AG20443 (cell line): ENCODE results near the gene RPTN.

Experiments used
- DNase-seq: peaks from one replicate; pipeline ENCODE4 v3.0.0; 2012; ENCODE audit warnings: low spot score, mixed read lengths

Gene RPTN

GRCh38 chr1:152159144-152159543 is at the start of gene RPTN:
TSS of gene RPTN (minus strand) at chr1:152159228. CDS start at chr1:152157889, 1,339 bp downstream.
- no peak for DNase-seq

GRCh38 chr1:152198982-152199381 is 40.0 kb upstream of the RPTN start:
- no peak for DNase-seq

- no peak for DNase-seq
These were observed 38.4 kb upstream of the RPTN start for GRCh38 chr1:152197361-152197941.

GRCh38 chr1:152191711-152192110 is 32.7 kb upstream of the RPTN start:
- no peak for DNase-seq

GRCh38 chr1:152191260-152191659 is 32.2 kb upstream of the RPTN start:
- DNase-seq: no peak

- DNase-seq: no peak
These were observed 31.6 kb upstream of the RPTN start for GRCh38 chr1:152190589-152190988.

GRCh38 chr1:152189657-152190442 is 30.8 kb upstream of the RPTN start:
- peak; percentile 65 for DNase-seq

- peak; percentile 70 for DNase-seq
These were observed 29.9 kb upstream of the RPTN start for GRCh38 chr1:152188673-152189591.

- DNase-seq: no peak
These were observed 27.7 kb upstream of the RPTN start for GRCh38 chr1:152186556-152187285.

- DNase-seq: peak; percentile 66
These were observed 26.7 kb upstream of the RPTN start for GRCh38 chr1:152185544-152186391.

- peak; percentile 53 for DNase-seq
These were observed 23.9 kb upstream of the RPTN start for GRCh38 chr1:152182944-152183361.

- no peak for DNase-seq
These were observed 23.4 kb upstream of the RPTN start for GRCh38 chr1:152182431-152182830.

GRCh38 chr1:152179566-152179965 is 20.5 kb upstream of the RPTN start:
- no peak for DNase-seq

GRCh38 chr1:152170287-152170905 is 11.4 kb upstream of the RPTN start:
- no peak for DNase-seq

GRCh38 chr1:152169366-152170025 is 10.5 kb upstream of the RPTN start:
- DNase-seq: no peak

GRCh38 chr1:152168535-152168868 is 9.5 kb upstream of the RPTN start:
- no peak for DNase-seq

- DNase-seq: peak; percentile 82
These were observed 9.0 kb upstream of the RPTN start for GRCh38 chr1:152167835-152168534.

GRCh38 chr1:152166966-152167365 is 7.9 kb upstream of the RPTN start:
- no peak for DNase-seq

- DNase-seq: no peak
These were observed 6.5 kb upstream of the RPTN start for GRCh38 chr1:152165286-152166077.
